GM12872 (cell line): ENCODE results near the gene ELAC1.

Source experiments
- TF ChIP-seq, protein P1 (sequence below): IDR thresholded peaks from 3 replicates; pipeline ENCODE4 v1.5.1; 2011; ENCODE audit warnings: low read depth, mild to moderate bottlenecking, low read length, moderate library complexity; ENCODE audit not compliant: insufficient read depth

Gene ELAC1

GRCh38 chr18:50977037-50977760 lies 9.4 kb downstream of the ELAC1 start:
- TF ChIP-seq, protein P1, sequence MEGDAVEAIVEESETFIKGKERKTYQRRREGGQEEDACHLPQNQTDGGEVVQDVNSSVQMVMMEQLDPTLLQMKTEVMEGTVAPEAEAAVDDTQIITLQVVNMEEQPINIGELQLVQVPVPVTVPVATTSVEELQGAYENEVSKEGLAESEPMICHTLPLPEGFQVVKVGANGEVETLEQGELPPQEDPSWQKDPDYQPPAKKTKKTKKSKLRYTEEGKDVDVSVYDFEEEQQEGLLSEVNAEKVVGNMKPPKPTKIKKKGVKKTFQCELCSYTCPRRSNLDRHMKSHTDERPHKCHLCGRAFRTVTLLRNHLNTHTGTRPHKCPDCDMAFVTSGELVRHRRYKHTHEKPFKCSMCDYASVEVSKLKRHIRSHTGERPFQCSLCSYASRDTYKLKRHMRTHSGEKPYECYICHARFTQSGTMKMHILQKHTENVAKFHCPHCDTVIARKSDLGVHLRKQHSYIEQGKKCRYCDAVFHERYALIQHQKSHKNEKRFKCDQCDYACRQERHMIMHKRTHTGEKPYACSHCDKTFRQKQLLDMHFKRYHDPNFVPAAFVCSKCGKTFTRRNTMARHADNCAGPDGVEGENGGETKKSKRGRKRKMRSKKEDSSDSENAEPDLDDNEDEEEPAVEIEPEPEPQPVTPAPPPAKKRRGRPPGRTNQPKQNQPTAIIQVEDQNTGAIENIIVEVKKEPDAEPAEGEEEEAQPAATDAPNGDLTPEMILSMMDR: no peak

- TF ChIP-seq, protein P1: no peak
These were observed 13.5 kb downstream of the ELAC1 start for GRCh38 chr18:50981381-50981780.

- TF ChIP-seq, protein P1: no peak
These were observed 14.4 kb downstream of the ELAC1 start for GRCh38 chr18:50982086-50982801.

DNA sequence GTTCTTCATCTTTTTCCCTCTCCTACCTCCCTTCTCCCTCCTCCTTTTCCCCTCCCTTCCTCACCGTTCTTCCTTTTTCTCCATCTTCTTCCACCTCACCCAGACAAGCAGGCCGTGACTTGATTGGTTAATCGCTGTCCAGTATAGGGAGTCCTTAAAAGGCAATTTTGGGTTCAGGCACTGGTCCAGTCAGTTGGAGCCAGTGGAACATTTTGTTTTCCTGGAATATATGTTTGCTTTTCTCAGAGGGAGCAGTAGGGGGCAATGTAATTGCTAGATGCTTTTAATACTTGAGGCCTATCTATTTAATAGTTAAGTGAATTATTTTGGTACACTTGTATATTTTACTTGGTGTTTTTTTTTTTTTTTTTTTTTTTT lies 15.0 kb downstream of the ELAC1 start:
- TF ChIP-seq, protein P1: no peak

DNA sequence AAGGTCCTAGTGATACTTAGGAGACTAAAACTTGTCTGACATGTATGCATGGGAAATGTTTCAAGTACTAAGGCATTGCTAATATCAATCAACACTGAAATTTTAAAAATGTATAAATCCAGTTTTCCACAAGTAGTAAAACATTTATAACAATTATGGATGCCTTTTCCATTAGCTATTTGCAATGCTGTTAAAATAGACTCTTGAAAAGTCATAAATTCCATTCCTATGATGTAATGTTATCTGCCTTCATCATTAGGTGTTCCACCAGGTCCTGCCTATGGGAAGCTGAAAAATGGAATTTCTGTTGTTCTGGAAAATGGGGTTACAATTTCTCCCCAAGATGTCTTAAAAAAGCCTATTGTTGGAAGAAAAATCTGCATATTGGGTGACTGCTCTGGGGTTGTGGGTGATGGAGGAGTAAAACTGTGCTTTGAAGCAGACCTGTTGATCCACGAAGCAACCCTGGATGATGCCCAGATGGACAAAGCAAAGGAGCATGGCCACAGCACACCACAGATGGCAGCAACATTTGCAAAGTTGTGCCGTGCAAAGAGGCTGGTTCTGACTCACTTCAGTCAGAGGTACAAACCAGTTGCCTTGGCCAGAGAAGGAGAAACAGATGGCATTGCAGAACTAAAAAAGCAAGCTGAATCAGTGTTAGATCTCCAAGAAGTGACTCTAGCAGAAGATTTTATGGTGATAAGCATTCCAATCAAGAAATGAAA lies 18.7 kb downstream of the ELAC1 start:
- TF ChIP-seq, protein P1: no peak

DNA sequence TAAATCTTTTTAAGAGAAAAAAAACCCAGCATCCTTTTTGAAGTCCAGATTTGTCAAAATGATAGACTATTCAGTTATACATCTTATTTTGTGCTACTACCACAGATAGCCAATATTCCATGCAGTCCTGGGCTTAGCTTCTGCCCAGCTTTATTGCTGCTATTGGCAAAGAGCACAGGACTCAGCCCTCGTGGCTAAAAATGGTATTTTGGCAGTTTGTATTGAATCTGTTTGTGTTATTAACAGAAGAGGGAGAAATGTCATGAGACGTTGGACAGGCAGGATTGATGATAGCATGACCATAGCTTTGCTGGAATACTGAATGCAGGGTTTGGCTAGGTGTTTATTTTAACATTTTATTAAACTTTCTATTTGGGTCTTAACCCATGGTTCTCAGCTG lies 19.4 kb downstream of the ELAC1 start:
- TF ChIP-seq, protein P1: no peak

DNA sequence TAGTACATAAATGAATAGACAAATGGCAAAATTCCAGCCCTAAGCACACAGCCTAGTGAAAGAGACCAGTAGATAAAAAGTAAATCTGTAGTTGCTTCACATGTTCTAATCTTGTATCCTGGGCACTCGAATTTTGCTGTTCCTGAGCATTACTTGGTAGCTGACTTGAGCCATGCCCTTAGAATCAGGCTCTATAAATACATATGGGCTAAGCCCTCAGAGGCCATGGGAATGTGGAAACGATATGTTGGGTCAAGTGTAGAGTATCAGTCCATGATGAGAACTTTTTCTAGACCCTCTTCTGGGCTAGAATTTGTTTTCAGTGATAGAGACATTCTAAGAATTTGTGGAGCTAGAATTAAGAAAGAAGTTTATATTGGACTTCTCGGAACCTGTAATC lies 21.9 kb downstream of the ELAC1 start:
- TF ChIP-seq, protein P1: no peak
